Keratinocyte (primary cell): ENCODE measurements around the gene RNASE12. TPM values are rescaled to one million over a fixed set of nuclear protein-coding genes. Genes with fewer than 3 reads are reported as not detected.
"Not testable (repeated sequence)": the region's sequence is repeated elsewhere in the genome, so short reads cannot be mapped to it uniquely, and the experiment has no call there.

Source experiments
- DNase-seq: peaks from one replicate; pipeline ENCODE4 v3.0.0-alpha.2; 2011; ENCODE audit warnings: low read depth, missing footprints, low spot score
- FAIRE-seq: peaks from 2 replicates; lab custom pipeline; 2011; peaks lifted over from hg19 to GRCh38; lab: Jason Lieb, UNC
- H2AFZ ChIP-seq: 2 replicates; pipeline ENCODE4 v1.6.0; 2012; ENCODE audit warnings: low read length, control low read depth, inconsistent platforms; ENCODE audit not compliant: control insufficient read depth
- H3K27ac ChIP-seq: 2 replicates; pipeline ENCODE4 v1.5.1; 2011; ENCODE audit warnings: low read length; ENCODE audit not compliant: control insufficient read depth, insufficient read depth
- H3K27me3 ChIP-seq: 3 replicates; pipeline ENCODE4 v1.6.0; 2011; ENCODE audit warnings: low read length; ENCODE audit not compliant: control insufficient read depth, insufficient read depth; ENCODE audit errors: extremely low read depth
- H3K36me3 ChIP-seq, 2 experiments: 2 replicates in 1 of 2; 3 replicates in 1 of 2; pipeline ENCODE4 v1.5.1; 2011; ENCODE audit warnings: low read length in 2 of 2, mild to moderate bottlenecking in 1 of 2; ENCODE audit not compliant: control insufficient read depth in 2 of 2, insufficient read depth in 2 of 2; ENCODE audit errors: extremely low read depth in 1 of 2
- H3K4me1 ChIP-seq: 3 replicates; pipeline ENCODE4 v1.5.1; 2011; ENCODE audit warnings: low read length; ENCODE audit not compliant: control insufficient read depth, insufficient read depth; ENCODE audit errors: extremely low read depth
- H3K4me2 ChIP-seq: 3 replicates; pipeline ENCODE4 v1.6.0; 2011; ENCODE audit warnings: low read depth, low read length; ENCODE audit not compliant: control insufficient read depth, insufficient read depth; ENCODE audit errors: extremely low read depth
- H3K4me3 ChIP-seq, 3 experiments: fragments of 200-600 bp in 1 of 3; sonication (generic) in 1 of 3; 2 replicates in 2 of 3; 3 replicates in 1 of 3; pipeline ENCODE4 v1.5.1; 2011 to 2016; ENCODE audit warnings: low read length in 3 of 3, mild to moderate bottlenecking in 3 of 3, control low read depth in 2 of 3, inconsistent platforms in 1 of 3, low read depth in 1 of 3, mixed read lengths in 1 of 3, mixed run types in 1 of 3, moderate library complexity in 1 of 3; ENCODE audit not compliant: control insufficient read depth in 2 of 3, insufficient read depth in 2 of 3; ENCODE audit errors: extremely low read depth in 1 of 3
- H3K79me2 ChIP-seq: 2 replicates; pipeline ENCODE4 v1.6.0; 2012; ENCODE audit warnings: low read length; ENCODE audit not compliant: control insufficient read depth, insufficient read depth
- H3K9ac ChIP-seq: 3 replicates; pipeline ENCODE4 v1.6.0; 2011; ENCODE audit warnings: low read length; ENCODE audit not compliant: control insufficient read depth, insufficient read depth; ENCODE audit errors: extremely low read depth
- H3K9me1 ChIP-seq: 3 replicates; pipeline ENCODE4 v1.6.0; 2011; ENCODE audit warnings: low read length; ENCODE audit not compliant: control insufficient read depth, insufficient read depth; ENCODE audit errors: extremely low read depth
- H3K9me3 ChIP-seq: 2 replicates; pipeline ENCODE4 v1.5.1; 2012; ENCODE audit warnings: low read depth, low read length; ENCODE audit not compliant: control insufficient read depth
- H4K20me1 ChIP-seq: 3 replicates; pipeline ENCODE4 v1.6.0; 2011; ENCODE audit warnings: low read length; ENCODE audit not compliant: control insufficient read depth, insufficient read depth; ENCODE audit errors: extremely low read depth
- EZH2 ChIP-seq: IDR thresholded peaks from one replicate; pipeline ENCODE4 v1.6.1; 2012; ENCODE audit warnings: inconsistent platforms, mild to moderate bottlenecking, low read length, moderate library complexity
- dilution Hi-C: fragments of 300-500 bp; cut with MboI; formaldehyde crosslinking; loops from one replicate; pipeline ENCODE4 v1.7.0; 2020; ENCODE audit warnings: low sequenced_read_pairs; ENCODE audit not compliant: extremely low pct_ligation_motif_present
- polyA plus RNA-seq, 5 experiments: library from polyadenylated mRNA; depleted of rRNA in 3 of 5; stranded (reverse) in 3 of 5; stranded (forward) in 1 of 5; unstranded in 1 of 5; fragments of >200 nt; gene quantifications; 1 replicate in 1 of 5; 2 replicates in 3 of 5; 3 replicates in 1 of 5; pipeline versions ENCODE4 v1.2.1 to v1.2.3, GENCODE V29; 2011 to 2012; ENCODE audit warnings: missing spikeins in 2 of 5, low read depth in 1 of 5, low replicate concordance in 1 of 5
- TF ChIP-seq, protein P1 (sequence below), 3 experiments: IDR thresholded peaks in 1 of 3; conservative IDR thresholded peaks in 1 of 3; optimal IDR thresholded peaks in 1 of 3; 2 replicates in 2 of 3; 3 replicates in 1 of 3; pipeline versions ENCODE3 to v1.5.1; 2011; ENCODE audit warnings: low read length in 3 of 3, mild to moderate bottlenecking in 3 of 3, moderate library complexity in 2 of 3, control low read depth in 1 of 3, inconsistent platforms in 1 of 3; ENCODE audit not compliant: insufficient read depth in 2 of 3; ENCODE audit errors: extremely low read depth in 1 of 3

Gene RNASE12
- polyA plus RNA-seq, 1 donor (not counting 4 experiments of a cell fraction or from before 2014, with no cell fraction given): not detected

DNA sequence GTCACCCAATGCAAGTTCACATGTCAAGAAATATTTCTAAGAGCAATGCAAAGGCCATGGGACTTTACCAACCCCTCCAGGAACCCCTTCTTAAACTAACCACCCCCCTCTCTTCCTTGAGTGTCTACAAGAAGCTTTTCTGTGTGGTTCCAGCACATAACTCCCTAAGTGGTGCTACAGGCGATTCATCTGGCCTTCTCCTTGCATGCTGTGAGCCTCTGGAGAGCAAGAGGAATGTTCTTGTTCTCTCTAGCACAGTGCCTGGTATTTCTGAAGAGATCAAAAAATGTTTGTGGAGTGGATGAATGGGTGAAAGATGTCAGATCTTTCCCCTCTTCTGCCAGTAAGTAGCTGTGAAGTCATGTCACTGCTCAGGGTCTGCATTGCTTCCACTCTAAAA, 5.9 kb upstream of the RNASE12 start:
- H3K9me1 ChIP-seq: no peaks in the 10 kb centered on the region
- H3K79me2 ChIP-seq: no peaks in the 10 kb centered on the region
- no peaks in the 10 kb centered on the region for H3K36me3 ChIP-seq
- no peak overlapping the region for H3K9ac ChIP-seq
- no peak overlapping the region for H3K4me2 ChIP-seq
- H3K27me3 ChIP-seq: peaks cover 2% of the 10 kb centered on the region
- H3K4me1 ChIP-seq: peaks cover 7% of the 10 kb centered on the region
- dilution Hi-C loops: no loop called here
- H4K20me1 ChIP-seq: no peaks in the 10 kb centered on the region
- TF ChIP-seq, protein P1, sequence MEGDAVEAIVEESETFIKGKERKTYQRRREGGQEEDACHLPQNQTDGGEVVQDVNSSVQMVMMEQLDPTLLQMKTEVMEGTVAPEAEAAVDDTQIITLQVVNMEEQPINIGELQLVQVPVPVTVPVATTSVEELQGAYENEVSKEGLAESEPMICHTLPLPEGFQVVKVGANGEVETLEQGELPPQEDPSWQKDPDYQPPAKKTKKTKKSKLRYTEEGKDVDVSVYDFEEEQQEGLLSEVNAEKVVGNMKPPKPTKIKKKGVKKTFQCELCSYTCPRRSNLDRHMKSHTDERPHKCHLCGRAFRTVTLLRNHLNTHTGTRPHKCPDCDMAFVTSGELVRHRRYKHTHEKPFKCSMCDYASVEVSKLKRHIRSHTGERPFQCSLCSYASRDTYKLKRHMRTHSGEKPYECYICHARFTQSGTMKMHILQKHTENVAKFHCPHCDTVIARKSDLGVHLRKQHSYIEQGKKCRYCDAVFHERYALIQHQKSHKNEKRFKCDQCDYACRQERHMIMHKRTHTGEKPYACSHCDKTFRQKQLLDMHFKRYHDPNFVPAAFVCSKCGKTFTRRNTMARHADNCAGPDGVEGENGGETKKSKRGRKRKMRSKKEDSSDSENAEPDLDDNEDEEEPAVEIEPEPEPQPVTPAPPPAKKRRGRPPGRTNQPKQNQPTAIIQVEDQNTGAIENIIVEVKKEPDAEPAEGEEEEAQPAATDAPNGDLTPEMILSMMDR (optimal IDR thresholded peaks at IDR 0.05 in 1 of 3, IDR thresholded peaks at IDR 0.05 in 1 of 3, conservative IDR thresholded peaks at IDR 0.05 in 1 of 3; ENCODE audit: extremely low read depth in 1 of 3, insufficient read depth in 2 of 3, low read length in 3 of 3): no peak
- TF ChIP-seq EZH2: no peak
- FAIRE-seq (no peak), DNase-seq (no peak)
- no peaks in the 10 kb centered on the region for H3K9me3 ChIP-seq
- no peak overlapping the region for H2AFZ ChIP-seq
- no peak overlapping the region for H3K27ac ChIP-seq
- no peak overlapping the region for H3K4me3 ChIP-seq

DNA sequence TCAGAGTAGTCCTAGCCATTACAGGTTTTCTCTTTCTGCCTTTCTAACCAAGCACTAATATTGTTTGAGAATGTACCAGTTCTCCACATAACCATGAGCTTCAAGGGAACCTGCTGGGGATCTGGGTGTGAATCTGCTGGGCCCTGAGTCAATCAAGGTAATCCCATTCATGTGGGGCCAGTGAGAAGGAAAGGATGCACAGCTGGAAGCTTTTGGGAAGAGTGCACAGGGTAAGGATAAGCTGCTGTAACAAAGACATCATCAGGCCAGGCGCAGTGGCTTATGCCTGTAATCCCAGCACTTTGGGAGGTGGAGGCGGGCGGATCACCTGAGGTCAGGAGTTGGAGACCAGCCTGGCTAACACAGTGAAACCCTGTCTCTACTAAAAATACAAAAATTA, 4.5 kb upstream of the RNASE12 start:
- H3K27me3 ChIP-seq, H3K4me3 ChIP-seq, H3K4me1 ChIP-seq, H3K36me3 ChIP-seq, H3K9me3 ChIP-seq, H3K9me1 ChIP-seq, DNase-seq, H4K20me1 ChIP-seq, H3K4me2 ChIP-seq, H3K9ac ChIP-seq, H3K27ac ChIP-seq, H3K79me2 ChIP-seq, FAIRE-seq, dilution Hi-C loops, H2AFZ ChIP-seq: not testable (repeated sequence)

DNA sequence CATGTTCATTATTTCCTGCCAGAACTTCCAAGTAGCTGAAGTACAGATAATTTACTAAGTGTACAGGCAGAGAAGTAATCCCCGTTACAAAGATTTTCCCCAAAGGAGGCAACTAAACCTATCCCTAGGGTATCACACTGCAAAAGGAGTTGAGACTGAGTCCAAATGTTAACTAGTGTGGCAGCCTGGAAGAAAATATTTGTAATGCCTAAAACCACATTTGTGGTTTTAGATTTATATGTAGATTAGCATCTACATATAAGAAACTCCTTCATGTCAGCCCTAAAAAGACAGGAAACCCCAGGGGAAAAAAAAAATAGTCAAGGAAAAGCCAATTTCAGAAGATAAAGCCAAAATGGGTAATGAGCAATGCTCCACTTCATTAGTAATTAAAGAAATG, 1.4 kb upstream of the RNASE12 start:
- Histone ChIP-seq H3K36me3 (no peaks in the 10 kb centered on the region), H4K20me1 (no peaks in the 10 kb centered on the region), H3K4me1 (peaks cover under 1% of the 10 kb centered on the region), H3K9me3 (no peaks in the 10 kb centered on the region), H2AFZ (no peak overlapping the region), H3K4me3 (no peak overlapping the region), H3K79me2 (no peaks in the 10 kb centered on the region), H3K27ac (no peak overlapping the region), H3K27me3 (peaks cover 2% of the 10 kb centered on the region), H3K9me1 (no peaks in the 10 kb centered on the region), H3K4me2 (no peak overlapping the region), H3K9ac (no peak overlapping the region)
- no peak for FAIRE-seq
- no peak for DNase-seq
- TF ChIP-seq, protein P1 (optimal IDR thresholded peaks at IDR 0.05 in 1 of 3, IDR thresholded peaks at IDR 0.05 in 1 of 3, conservative IDR thresholded peaks at IDR 0.05 in 1 of 3; ENCODE audit: extremely low read depth in 1 of 3, insufficient read depth in 2 of 3, low read length in 3 of 3): no peak
- no peak for TF ChIP-seq EZH2
- dilution Hi-C loops: no loop called here
